Right lobe of liver (tissue), 6 donors: ENCODE data around the gene DOK6. TPM values are rescaled to one million over a fixed set of nuclear protein-coding genes. Genes with fewer than 3 reads are reported as not detected.

Source experiments
- ATAC-seq, 4 donors: fragments of 200-7000 bp; cut with Tn5 transposase; one replicate each; pipeline ENCODE4 v1.9.1; 2020; ENCODE audit warnings: mild to moderate bottlenecking in 4 of 4, moderate library complexity in 4 of 4
- DNase-seq, 3 donors: peaks; one replicate each; pipeline ENCODE4 v3.0.0-alpha.2; 2020
- H3K27ac ChIP-seq, 3 donors: fragments of 200-600 bp; one replicate each; pipeline ENCODE4 v1.8.0; 2022
- H3K27me3 ChIP-seq, 2 donors: fragments of 200-600 bp; one replicate each; pipeline ENCODE4 v1.8.0; 2022
- H3K36me3 ChIP-seq, 4 donors: fragments of 200-600 bp; sonication (generic) in 1 of 4; one replicate each; pipeline versions ENCODE4 v1.5.1 to v1.8.0; 2017 to 2022; ENCODE audit warnings: control low read depth in 1 of 4
- H3K4me1 ChIP-seq, 4 donors: fragments of 200-600 bp; sonication (generic) in 1 of 4; one replicate each; pipeline versions ENCODE4 v1.5.1 to v1.8.0; 2017 to 2022; ENCODE audit warnings: control low read depth in 1 of 4
- H3K4me3 ChIP-seq, 3 donors: fragments of 200-600 bp; one replicate each; pipeline ENCODE4 v1.8.0; 2022
- H3K9me3 ChIP-seq, 4 donors: fragments of 200-600 bp; sonication (generic) in 1 of 4; one replicate each; pipeline versions ENCODE4 v1.5.1 to v1.8.0; 2017 to 2022; ENCODE audit warnings: control low read depth in 1 of 4
- CTCF ChIP-seq, 4 donors: fragments of 200-600 bp in 3 of 4; fragments of 450-650 bp in 1 of 4; IDR thresholded peaks; one replicate each; pipeline versions ENCODE4 v1.5.1 to v1.8.0; 2016 to 2022; ENCODE audit warnings: antibody characterized with exemption in 4 of 4, mild to moderate bottlenecking in 2 of 4
- POLR2A ChIP-seq: fragments of 450-650 bp; IDR thresholded peaks from one replicate; pipeline ENCODE4 v1.6.1; 2017; ENCODE audit warnings: antibody characterized with exemption, mild to moderate bottlenecking
- WGBS: methylation state at CpG from one replicate; pipeline ENCODE4 v1.1.6; 2018; ENCODE audit warnings: low coverage, low lambda C conversion rate; ENCODE audit not compliant: insufficient coverage; ENCODE audit errors: missing lambda C conversion rate; 5-methylcytosine and 5-hydroxymethylcytosine counted together
- intact Hi-C, 2 donors: fragments of 100-400 bp; cut with DNase I; formaldehyde crosslinking; loops; one replicate each; pipeline versions ENCODE4 v1.11.2 to v1.14.1; 2022
- total RNA-seq, 6 experiments: library from RNA; depleted of rRNA in 2 of 6; stranded (reverse); fragments of >200 nt in 2 of 6; fragmentation: NEBNext Ultra II Directional in 3 of 6; extraction: Animal tissue kit (Norgen Biotek cat#: 25700) in 3 of 6; gene quantifications; one replicate each; pipeline versions ENCODE4 v1.1.0 to v1.2.4, GENCODE V29; 2016 to 2023
- donor health status: DM: no; HTN: yes; CAD: no.
- donor health status: DM: no; HTN: no; CAD: no.
- donor health status: DM: no; HTN: no; CAD: no.
- donor health status: DM: no; HTN: yes; CAD: no.
- donor health status: DM: no; HTN: yes; CAD: no.

DOK6 gene
- total RNA-seq, 6 experiments from 2014 or later, result 0.37 to 2.9 (median 2.1) TPM; not detected in 1

- ATAC-seq, result no peak
- no peaks in the 10 kb centered on the region for H3K9me3 ChIP-seq
- no peaks in the 10 kb centered on the region for H3K36me3 ChIP-seq
- no peak for DNase-seq
- H3K4me1 ChIP-seq, result no peaks in the 10 kb centered on the region
- intact Hi-C loops, result no loop called here
- H3K27ac ChIP-seq, result no peak overlapping the region
- WGBS, result 56% methylated on average over 1 of the region's 1 CpG
- H3K4me3 ChIP-seq, result no peak overlapping the region
- TF ChIP-seq POLR2A (no peak), CTCF (IDR thresholded peaks at IDR 0.05) (no peak)
- H3K27me3 ChIP-seq, result no peaks in the 10 kb centered on the region
Measured at GRCh38 chr18:69408522-69408921, 7.8 kb downstream of the DOK6 start.

GRCh38 chr18:69411199-69411598 is 10.5 kb downstream of the DOK6 start:
- DNase-seq (no peak), ATAC-seq (no peak)
- H3K4me1 ChIP-seq, result no peaks in the 10 kb centered on the region
- H3K27me3 ChIP-seq, result no peaks in the 10 kb centered on the region
- no peaks in the 10 kb centered on the region for H3K36me3 ChIP-seq
- H3K27ac ChIP-seq, result no peak overlapping the region
- no peak overlapping the region for H3K4me3 ChIP-seq
- TF ChIP-seq POLR2A (no peak), CTCF (IDR thresholded peaks at IDR 0.05) (no peak)
- no peaks in the 10 kb centered on the region for H3K9me3 ChIP-seq
- intact Hi-C loops, result no loop called here

- 25% methylated on average over 1 of the region's 1 CpG for WGBS
- no peaks in the 10 kb centered on the region for H3K4me1 ChIP-seq
- DNase-seq (no peak), ATAC-seq (no peak)
- H3K36me3 ChIP-seq, result no peaks in the 10 kb centered on the region
- no peak overlapping the region for H3K4me3 ChIP-seq
- no peaks in the 10 kb centered on the region for H3K9me3 ChIP-seq
- no peak overlapping the region for H3K27ac ChIP-seq
- intact Hi-C loops, result no loop called here
- no peaks in the 10 kb centered on the region for H3K27me3 ChIP-seq
- TF ChIP-seq CTCF (IDR thresholded peaks at IDR 0.05) (no peak), POLR2A (no peak)
Measured at GRCh38 chr18:69414184-69414583, 13.5 kb downstream of the DOK6 start.

- no peak for ATAC-seq
- intact Hi-C loops, result no loop called here
- Histone ChIP-seq H3K27me3 (no peaks in the 10 kb centered on the region), H3K4me1 (no peaks in the 10 kb centered on the region), H3K4me3 (no peak overlapping the region), H3K27ac (no peak overlapping the region), H3K9me3 (no peaks in the 10 kb centered on the region), H3K36me3 (no peaks in the 10 kb centered on the region)
- no peak for DNase-seq
- TF ChIP-seq CTCF (IDR thresholded peaks at IDR 0.05) (no peak), POLR2A (no peak)
Measured at GRCh38 chr18:69432847-69433246, 32.2 kb downstream of the DOK6 start.

GRCh38 chr18:69435000-69435399 is 34.3 kb downstream of the DOK6 start:
- TF ChIP-seq POLR2A (no peak), CTCF (IDR thresholded peaks at IDR 0.05) (no peak)
- Histone ChIP-seq H3K9me3 (no peaks in the 10 kb centered on the region), H3K27me3 (no peaks in the 10 kb centered on the region), H3K4me1 (no peaks in the 10 kb centered on the region), H3K36me3 (no peaks in the 10 kb centered on the region), H3K27ac (no peak overlapping the region), H3K4me3 (no peak overlapping the region)
- intact Hi-C loops, result no loop called here
- no peak for DNase-seq
- WGBS, result 70% methylated on average over 2 of the region's 2 CpGs
- ATAC-seq, result no peak
